GM10248 (cell line): Measurements from ENCODE around the gene VPS51.

ENCODE experiments used
- CTCF ChIA-PET: fragments of 300-600 bp; sonication (Branson Sonifier 250); formaldehyde crosslinking; extraction: SDS; loops from one replicate; lab custom pipeline; 2021; ENCODE audit warnings: antibody characterized with exemption; lab: Yijun Ruan, JAX
- POLR2A ChIA-PET: fragments of 350-650 bp; sonication (Branson Sonifier 250); formaldehyde crosslinking; extraction: SDS; loops from one replicate; lab custom pipeline; 2020; ENCODE audit warnings: antibody characterized with exemption; lab: Yijun Ruan, JAX
- DNase-seq: peaks from one replicate; pipeline ENCODE4 v3.0.0; 2012; ENCODE audit errors: extremely low spot score
- TF ChIP-seq, protein P1 (sequence below): IDR thresholded peaks from 2 replicates; pipeline ENCODE4 v1.5.1; 2012; ENCODE audit warnings: mild to moderate bottlenecking, low read depth; ENCODE audit errors: extremely low read depth, missing control alignments, control extremely low read depth

VPS51 gene

DNA sequence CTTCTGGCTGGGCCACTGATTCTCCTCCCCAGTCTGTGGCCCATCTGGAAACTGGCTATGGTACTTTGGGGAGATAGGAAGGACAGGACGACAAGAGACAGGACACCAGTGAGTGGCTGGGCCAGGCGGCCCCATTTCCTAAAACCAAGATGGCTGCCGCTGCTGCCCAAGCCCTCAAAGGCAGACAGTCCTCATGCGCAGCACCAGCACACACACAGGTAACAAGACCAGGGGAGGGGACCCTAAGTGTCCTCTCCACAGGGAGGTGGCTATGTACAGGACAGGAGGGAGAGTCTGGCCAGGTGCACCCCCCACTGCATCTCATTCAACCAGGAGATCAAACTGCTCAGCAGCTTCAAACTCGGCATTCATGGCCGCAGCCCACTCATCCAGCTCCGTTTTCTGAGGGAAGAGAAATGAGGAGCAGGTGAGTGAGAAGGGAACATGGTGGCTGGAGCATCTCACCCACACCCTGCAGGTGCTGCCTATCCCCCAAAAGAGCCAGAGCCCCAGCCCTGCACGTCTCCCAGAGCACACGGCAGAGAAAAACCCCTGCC lies 17.1 kb upstream of the VPS51 start:
- no peak for DNase-seq
- CTCF ChIA-PET: interaction anchor here (0.6 to 3.6 kb wide), 14 partner anchors 10 to 102 kb away, joined by 3 to 19 read pairs (median 4); partner anchors contain the start of genes ARL2, BATF2, NAALADL1 and TM7SF2
- POLR2A ChIA-PET: interaction anchor here (0.6 to 0.7 kb wide), 2 partner anchors 427 to 728 kb away, joined by 5 to 7 read pairs; no protein-coding TSS in a partner anchor
- TF ChIP-seq, protein P1, sequence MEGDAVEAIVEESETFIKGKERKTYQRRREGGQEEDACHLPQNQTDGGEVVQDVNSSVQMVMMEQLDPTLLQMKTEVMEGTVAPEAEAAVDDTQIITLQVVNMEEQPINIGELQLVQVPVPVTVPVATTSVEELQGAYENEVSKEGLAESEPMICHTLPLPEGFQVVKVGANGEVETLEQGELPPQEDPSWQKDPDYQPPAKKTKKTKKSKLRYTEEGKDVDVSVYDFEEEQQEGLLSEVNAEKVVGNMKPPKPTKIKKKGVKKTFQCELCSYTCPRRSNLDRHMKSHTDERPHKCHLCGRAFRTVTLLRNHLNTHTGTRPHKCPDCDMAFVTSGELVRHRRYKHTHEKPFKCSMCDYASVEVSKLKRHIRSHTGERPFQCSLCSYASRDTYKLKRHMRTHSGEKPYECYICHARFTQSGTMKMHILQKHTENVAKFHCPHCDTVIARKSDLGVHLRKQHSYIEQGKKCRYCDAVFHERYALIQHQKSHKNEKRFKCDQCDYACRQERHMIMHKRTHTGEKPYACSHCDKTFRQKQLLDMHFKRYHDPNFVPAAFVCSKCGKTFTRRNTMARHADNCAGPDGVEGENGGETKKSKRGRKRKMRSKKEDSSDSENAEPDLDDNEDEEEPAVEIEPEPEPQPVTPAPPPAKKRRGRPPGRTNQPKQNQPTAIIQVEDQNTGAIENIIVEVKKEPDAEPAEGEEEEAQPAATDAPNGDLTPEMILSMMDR: no peak

DNA sequence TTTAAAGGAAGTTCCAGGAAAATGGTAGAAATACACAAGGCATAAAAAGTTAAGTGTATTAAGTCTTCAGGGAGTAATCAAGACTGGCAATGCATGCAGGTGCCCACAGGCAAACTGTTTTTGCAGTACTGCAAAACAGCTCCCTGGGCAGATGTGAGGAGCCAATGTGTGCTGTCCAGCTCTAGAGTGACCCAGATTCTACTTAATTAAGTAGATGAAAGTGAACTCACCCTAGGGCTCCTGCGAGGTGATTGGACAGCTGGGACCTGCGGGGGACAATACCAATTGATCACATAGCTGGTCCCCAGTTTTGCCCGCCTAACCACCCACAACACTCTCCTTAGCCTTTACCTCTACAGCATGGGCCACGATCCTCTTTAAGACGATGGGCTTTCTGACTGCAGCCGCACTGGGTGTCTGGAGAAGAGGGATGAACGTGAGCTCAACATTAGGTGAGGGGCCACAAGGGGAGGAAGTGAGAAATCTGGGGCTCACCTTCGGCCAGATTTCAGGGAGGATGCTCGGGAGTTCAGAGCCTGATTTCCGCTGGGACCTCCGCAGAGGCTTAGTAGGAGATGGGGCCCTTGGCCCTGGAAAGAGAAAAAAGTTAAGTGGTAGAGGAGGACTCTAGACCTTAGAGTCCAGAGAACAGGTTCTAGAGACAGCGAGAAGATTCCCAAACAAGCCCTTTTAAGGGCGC lies 12.7 kb upstream of the VPS51 start:
- CTCF ChIA-PET: interaction anchor here (1.0 to 1.8 kb wide), 7 partner anchors 11 to 489 kb away, joined by 3 to 10 read pairs (median 3); partner anchors contain the start of genes ARL2 and FAM89B
- DNase-seq: no peak
- POLR2A ChIA-PET: interaction anchor here (0.6 kb wide), 1 partner anchor 91 kb away, joined by 3 read pairs; no protein-coding TSS in a partner anchor
- TF ChIP-seq, protein P1: no peak

DNA sequence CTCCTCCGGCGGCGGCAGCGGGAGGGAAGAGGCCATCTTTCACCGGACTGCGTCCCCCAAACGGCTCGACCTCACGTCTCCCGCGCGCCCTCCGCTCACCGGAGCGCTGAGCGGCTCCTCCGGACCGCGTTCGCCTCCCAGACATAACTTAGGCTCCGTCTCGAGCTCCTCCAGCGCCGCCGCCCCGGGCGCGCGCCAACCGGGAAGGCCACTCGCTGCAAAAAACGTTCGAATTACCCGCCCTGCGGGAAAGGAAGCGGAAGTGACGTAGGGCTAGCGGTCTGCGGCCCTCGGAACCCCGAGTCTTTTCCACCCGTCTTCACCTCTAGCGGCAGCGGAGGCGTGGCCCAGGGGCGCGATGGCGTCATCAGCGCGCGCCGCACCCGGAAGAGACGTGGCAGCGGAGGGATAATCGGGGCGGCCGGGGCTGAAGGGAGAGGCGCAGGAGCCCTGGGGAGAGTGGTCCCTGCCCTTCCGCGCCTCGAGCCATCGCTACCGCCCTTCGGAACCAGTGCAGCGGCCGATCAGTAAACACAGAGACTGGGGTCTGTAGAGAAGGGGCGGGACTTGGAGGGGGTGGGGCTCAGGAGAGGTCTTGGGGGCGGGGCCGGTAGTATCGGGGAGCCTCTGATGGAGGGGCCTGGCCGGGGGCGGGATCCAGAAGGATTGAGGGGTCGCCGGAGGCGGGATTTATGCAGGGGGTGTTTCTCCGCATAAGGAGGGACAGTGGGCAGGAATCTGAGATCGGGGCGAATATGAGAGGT lies 12.0 kb upstream of the VPS51 start, which contains the start of the genes CDCA5 and ZFPL1:
TSS of gene CDCA5 (minus strand) at position 207 of the 764 bp plus-strand sequence. CDS start at position 145, 62 bp downstream.
TSS of gene ZFPL1 (plus strand) at position 389 of the 764 bp plus-strand sequence. CDS start 477 bp downstream, outside the sequence.
- POLR2A ChIA-PET: no interaction called here
- CTCF ChIA-PET: interaction anchor here (1.3 to 1.8 kb wide), 4 partner anchors 11 to 70 kb away, joined by 3 to 10 read pairs (median 4); partner anchors contain the start of gene ARL2
- peak; percentile 99 for DNase-seq
- TF ChIP-seq, protein P1: no peak

DNA sequence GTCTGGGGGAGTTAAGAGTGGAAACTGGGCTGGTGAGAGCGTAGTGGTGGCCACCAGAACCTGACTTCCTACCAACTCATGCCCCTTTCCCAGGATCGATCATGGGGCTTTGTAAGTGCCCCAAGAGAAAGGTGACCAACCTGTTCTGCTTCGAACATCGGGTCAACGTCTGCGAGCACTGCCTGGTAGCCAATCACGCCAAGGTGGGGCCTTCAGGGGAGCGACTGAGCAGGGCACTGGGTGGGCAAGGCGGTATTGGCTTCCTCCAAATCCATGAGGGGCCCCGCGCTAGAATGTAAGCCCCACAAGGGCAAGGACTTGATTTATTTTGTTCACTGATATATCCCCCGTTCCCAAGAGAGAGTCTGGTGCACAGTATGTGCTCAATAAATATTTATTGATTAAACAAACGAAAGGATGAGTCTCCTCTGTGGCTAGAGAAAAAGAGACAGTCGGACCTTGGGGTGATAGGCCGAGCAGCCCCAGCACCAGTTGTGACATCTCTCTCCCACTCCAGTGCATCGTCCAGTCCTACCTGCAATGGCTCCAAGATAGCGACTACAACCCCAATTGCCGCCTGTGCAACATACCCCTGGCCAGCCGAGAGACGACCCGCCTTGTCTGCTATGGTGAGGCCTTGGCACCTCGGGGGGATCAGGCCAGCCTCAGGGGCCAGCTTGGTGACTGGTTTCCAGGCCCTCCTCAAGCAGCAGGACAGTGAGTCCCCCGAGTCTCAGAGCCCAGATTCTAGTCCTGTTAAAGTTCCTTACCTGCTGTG lies 11.2 kb upstream of the VPS51 start:
- TF ChIP-seq, protein P1: no peak
- POLR2A ChIA-PET: interaction anchor here (0.7 to 1.8 kb wide), 2 partner anchors 9 to 10 kb away, joined by 3 to 5 read pairs; no protein-coding TSS in a partner anchor
- CTCF ChIA-PET: interaction anchor here (0.7 to 2.5 kb wide), 6 partner anchors 9 to 70 kb away, joined by 3 to 18 read pairs (median 4); partner anchors contain the start of genes ARL2, TM7SF2 and ZNHIT2

DNA sequence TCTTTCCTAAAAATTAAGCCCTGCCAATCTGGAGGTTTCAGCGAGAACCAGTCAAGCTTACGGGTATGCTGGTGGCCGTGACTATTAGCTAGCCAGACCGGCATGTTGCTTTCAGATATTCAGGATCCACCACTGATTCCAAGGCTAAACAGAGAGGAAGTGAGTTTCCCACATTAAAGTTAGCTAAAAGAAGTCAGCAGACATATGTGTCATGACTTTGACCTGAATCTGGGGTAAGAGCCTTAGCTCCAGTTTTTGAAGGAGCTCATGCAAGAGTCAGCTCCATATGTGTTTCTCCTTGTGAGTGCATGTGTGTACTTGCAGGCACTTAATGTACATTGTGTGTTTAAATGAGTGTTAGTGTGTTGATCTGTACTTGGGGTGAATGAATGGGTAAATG lies 10.6 kb upstream of the VPS51 start:
- no peak for DNase-seq
- POLR2A ChIA-PET: interaction anchor here (0.7 to 1.8 kb wide), 2 partner anchors 9 to 10 kb away, joined by 3 to 5 read pairs; no protein-coding TSS in a partner anchor
- TF ChIP-seq, protein P1: no peak
- CTCF ChIA-PET: interaction anchor here (0.7 to 2.5 kb wide), 6 partner anchors 8 to 71 kb away, joined by 3 to 18 read pairs (median 4); partner anchors contain the start of genes ARL2, TM7SF2 and ZNHIT2

More for the DNA sequence above, 11.2 kb upstream of the VPS51 start:
- DNase-seq: no peak
